Astrocyte (in vitro differentiated cells and primary cell): ENCODE measurements around the gene PAFAH1B2.

Source experiments
- CTCF ChIP-seq: IDR thresholded peaks from 2 replicates; pipeline ENCODE4 v1.5.1; 2011; ENCODE audit warnings: low read depth, mild to moderate bottlenecking, inconsistent platforms, low read length, moderate library complexity; ENCODE audit not compliant: insufficient read depth
- EZH2 ChIP-seq: IDR thresholded peaks from 2 replicates; pipeline ENCODE4 v1.6.1; 2012; ENCODE audit warnings: mild to moderate bottlenecking, low read length, inconsistent platforms; ENCODE audit not compliant: insufficient read depth

GRCh38 chr11:117143390-117143789, 697 bp upstream of the PAFAH1B2 start:
- no peak for TF ChIP-seq CTCF
- no peak for TF ChIP-seq EZH2
